H9 (cell line): ENCODE data around the gene STPG1. TPM values are rescaled to one million over a fixed set of nuclear protein-coding genes. Genes with fewer than 3 reads are reported as not detected.

Source experiments
- DNase-seq: peaks from one replicate; pipeline ENCODE4 v3.0.0-alpha.2; 2017
- H2AFZ ChIP-seq: one replicate; pipeline ENCODE4 v1.6.1; 2013; ENCODE audit warnings: mild to moderate bottlenecking, low read length, control low read depth, moderate library complexity
- H2AK5ac ChIP-seq: 2 replicates; pipeline ENCODE4 v1.6.1; 2013; ENCODE audit warnings: low read length, control low read depth, mixed read lengths; ENCODE audit not compliant: insufficient read length
- H2BK120ac ChIP-seq: one replicate; pipeline ENCODE4 v1.6.1; 2013; ENCODE audit warnings: low read depth, mild to moderate bottlenecking, low read length, control low read depth, inconsistent platforms; ENCODE audit not compliant: poor library complexity, severe bottlenecking
- H2BK12ac ChIP-seq: 2 replicates; pipeline ENCODE4 v1.6.1; 2013; ENCODE audit warnings: low read length, control low read depth, mixed read lengths, low read depth; ENCODE audit not compliant: insufficient read length
- H2BK15ac ChIP-seq: 2 replicates; pipeline ENCODE4 v1.6.1; 2013; ENCODE audit warnings: low read depth, low read length, control low read depth
- H2BK20ac ChIP-seq: one replicate; pipeline ENCODE4 v1.6.1; 2013; ENCODE audit warnings: low read depth, mild to moderate bottlenecking, low read length, control low read depth, inconsistent platforms; ENCODE audit not compliant: poor library complexity, severe bottlenecking
- H2BK5ac ChIP-seq: 2 replicates; pipeline ENCODE4 v1.6.1; 2013; ENCODE audit warnings: low read length, control low read depth, mixed read lengths; ENCODE audit not compliant: insufficient read length
- H3K14ac ChIP-seq: 2 replicates; pipeline ENCODE4 v1.6.1; 2013; ENCODE audit warnings: low read length, control low read depth; ENCODE audit not compliant: insufficient read depth
- H3K18ac ChIP-seq: 2 replicates; pipeline ENCODE4 v1.6.1; 2013; ENCODE audit warnings: low read depth, mild to moderate bottlenecking, mixed read lengths, low read length, control low read depth; ENCODE audit not compliant: insufficient read length
- H3K23ac ChIP-seq: 2 replicates; pipeline ENCODE4 v1.6.1; 2013; ENCODE audit warnings: low read length, control low read depth, mixed read lengths, low read depth; ENCODE audit not compliant: insufficient read length
- H3K23me2 ChIP-seq: 2 replicates; pipeline ENCODE4 v1.6.1; 2013; ENCODE audit warnings: low read depth, mild to moderate bottlenecking, mixed read lengths, low read length, control low read depth; ENCODE audit not compliant: insufficient read length, poor library complexity, severe bottlenecking
- H3K27ac ChIP-seq: 2 replicates; pipeline ENCODE4 v1.5.1; 2013; ENCODE audit warnings: low read length, control low read depth, mixed read lengths, low read depth; ENCODE audit not compliant: insufficient read length
- H3K27me3 ChIP-seq: 2 replicates; pipeline ENCODE4 v1.6.1; 2013; ENCODE audit warnings: low read length, control low read depth, inconsistent platforms; ENCODE audit not compliant: insufficient read depth
- H3K4ac ChIP-seq: 2 replicates; pipeline ENCODE4 v1.6.1; 2013; ENCODE audit warnings: low read depth, mild to moderate bottlenecking, control low read depth, inconsistent platforms, low read length, moderate library complexity
- H3K4me1 ChIP-seq: 2 replicates; pipeline ENCODE4 v1.6.1; 2013; ENCODE audit warnings: low read length, control low read depth, inconsistent platforms; ENCODE audit not compliant: insufficient read depth
- H3K4me2 ChIP-seq: 2 replicates; pipeline ENCODE4 v1.6.1; 2013; ENCODE audit warnings: low read length, control low read depth, mixed read lengths; ENCODE audit not compliant: insufficient read length, insufficient read depth
- H3K56ac ChIP-seq: 2 replicates; pipeline ENCODE4 v1.6.1; 2013; ENCODE audit warnings: low read depth, mild to moderate bottlenecking, mixed read lengths, low read length, control low read depth; ENCODE audit not compliant: insufficient read length
- H3K79me1 ChIP-seq: 2 replicates; pipeline ENCODE4 v1.6.1; 2013; ENCODE audit warnings: low read depth, mild to moderate bottlenecking, moderate library complexity, low read length, control low read depth, inconsistent platforms; ENCODE audit not compliant: insufficient read depth, poor library complexity, severe bottlenecking
- H3K79me2 ChIP-seq: 2 replicates; pipeline ENCODE4 v1.6.1; 2013; ENCODE audit warnings: low read length, control low read depth, inconsistent platforms; ENCODE audit not compliant: insufficient read depth
- H3K9ac ChIP-seq: 2 replicates; pipeline ENCODE4 v1.6.1; 2013; ENCODE audit warnings: low read length, control low read depth, mixed read lengths; ENCODE audit not compliant: insufficient read length; ENCODE audit errors: extremely low read depth
- H3K9me3 ChIP-seq: one replicate; pipeline ENCODE4 v1.6.1; 2013; ENCODE audit warnings: low read depth, low read length, inconsistent platforms; ENCODE audit not compliant: control insufficient read depth
- H3T11ph ChIP-seq: one replicate; pipeline ENCODE4 v1.6.1; 2013; ENCODE audit warnings: mild to moderate bottlenecking, low read length, control low read depth, inconsistent platforms
- H4K20me1 ChIP-seq: one replicate; pipeline ENCODE4 v1.6.1; 2013; ENCODE audit not compliant: control insufficient read depth, insufficient read length, insufficient read depth
- H4K5ac ChIP-seq: 2 replicates; pipeline ENCODE4 v1.6.1; 2013; ENCODE audit warnings: low read depth, mild to moderate bottlenecking, mixed read lengths, low read length, control low read depth; ENCODE audit not compliant: insufficient read length
- H4K8ac ChIP-seq: replicated peaks from 2 replicates; pipeline ENCODE4 v1.6.1; 2013; ENCODE audit warnings: low read length, control low read depth, mixed read lengths, low read depth; ENCODE audit not compliant: insufficient read length
- H4K91ac ChIP-seq: 2 replicates; pipeline ENCODE4 v1.6.1; 2013; ENCODE audit warnings: low read depth, mild to moderate bottlenecking, moderate library complexity, mixed read lengths, low read length, control low read depth; ENCODE audit not compliant: insufficient read length
- H3K27ac Mint-ChIP-seq, 3 experiments: 2 replicates in 2 of 3; 3 replicates in 1 of 3; pipeline ENCODE4 v1.8.0; 2020 to 2021; ENCODE audit warnings: mixed read lengths in 3 of 3, mild to moderate bottlenecking in 1 of 3, moderate library complexity in 1 of 3
- H3K27me3 Mint-ChIP-seq: 2 replicates; pipeline ENCODE4 v1.8.0; 2021; ENCODE audit warnings: low read depth, mild to moderate bottlenecking, moderate library complexity, mixed read lengths
- H3K36me3 Mint-ChIP-seq, 3 experiments: 2 replicates in 2 of 3; 3 replicates in 1 of 3; pipeline ENCODE4 v1.8.0; 2020 to 2021; ENCODE audit warnings: low read depth in 3 of 3, mixed read lengths in 3 of 3; ENCODE audit not compliant: insufficient read depth in 1 of 3
- H3K4me1 Mint-ChIP-seq, 2 experiments: 2 replicates each; pipeline ENCODE4 v1.8.0; 2020; ENCODE audit warnings: mixed read lengths in 2 of 2
- H3K4me3 Mint-ChIP-seq, 2 experiments: 2 replicates in 1 of 2; 3 replicates in 1 of 2; pipeline ENCODE4 v1.8.0; 2020 to 2021; ENCODE audit warnings: mild to moderate bottlenecking in 2 of 2, mixed read lengths in 2 of 2, moderate library complexity in 1 of 2
- H3K9me3 Mint-ChIP-seq, 2 experiments: 2 replicates in 1 of 2; 3 replicates in 1 of 2; pipeline ENCODE4 v1.8.0; 2020; ENCODE audit warnings: mild to moderate bottlenecking in 2 of 2, mixed read lengths in 2 of 2, moderate library complexity in 1 of 2
- CTCF ChIP-seq: fragments of 200-600 bp; sonication (generic); conservative IDR thresholded peaks from 3 replicates; pipeline ENCODE4 v1.8.0; 2021; ENCODE audit warnings: antibody characterized with exemption, mild to moderate bottlenecking
- WGBS: extraction: QIAGEN DNeasy Blood & Tissue Kit; methylation state at CpG from one replicate; pipeline ENCODE4 v1.1.7; 2013; ENCODE audit warnings: missing lambda C conversion rate, low lambda C conversion rate, mixed read lengths; ENCODE audit not compliant: insufficient read length; ENCODE audit errors: extremely low coverage; 5-methylcytosine and 5-hydroxymethylcytosine counted together
- total RNA-seq: library from RNA; stranded (reverse); gene quantifications from 2 replicates; pipeline ENCODE4 v1.2.1, GENCODE V29; 2021

STPG1 gene
- total RNA-seq, 1 experiment from 2014 or later, result 8.3 TPM

GRCh38 chr1:24383381-24383940, 30.1 kb downstream of the STPG1 start:
- H3K4ac ChIP-seq, result no peak overlapping the region
- H3K4me1 Mint-ChIP-seq, result peaks cover 0 to 4% of the 10 kb centered on the region in 2 experiments; a peak in 3 of 4 replicates
- no peak overlapping the region for H3K4me2 ChIP-seq
- no peak overlapping the region for H3K56ac ChIP-seq
- H3K27ac ChIP-seq, result no peak overlapping the region
- H2BK20ac ChIP-seq, result no peak overlapping the region
- no peak for DNase-seq
- no peak overlapping the region for H2AFZ ChIP-seq
- H3K9ac ChIP-seq, result no peak overlapping the region
- H3K4me1 ChIP-seq, result no peaks in the 10 kb centered on the region
- H3K9me3 ChIP-seq, result no peaks in the 10 kb centered on the region
- H3K27me3 ChIP-seq, result no peaks in the 10 kb centered on the region
- H3K18ac ChIP-seq, result no peak overlapping the region
- no peak overlapping the region for H2BK12ac ChIP-seq
- H2BK15ac ChIP-seq, result no peak overlapping the region
- H3K27ac Mint-ChIP-seq, result no peak overlapping the region
- no peak for TF ChIP-seq CTCF
- no peak overlapping the region for H3K4me3 Mint-ChIP-seq
- no peak overlapping the region for H4K91ac ChIP-seq
- no peak overlapping the region for H2BK120ac ChIP-seq
- H3K14ac ChIP-seq, result no peak overlapping the region
- no peaks in the 10 kb centered on the region for H3K79me1 ChIP-seq
- H3T11ph ChIP-seq, result no peak overlapping the region
- WGBS, result no CpG with 5 or more reads among the region's 2 CpGs
- H4K20me1 ChIP-seq, result no peaks in the 10 kb centered on the region
- no peak overlapping the region for H3K23ac ChIP-seq
- peaks cover 0 to 18% (median 16%) of the 10 kb centered on the region in 3 experiments; a peak in 4 of 7 replicates for H3K36me3 Mint-ChIP-seq
- H4K8ac ChIP-seq, result no peak overlapping the region
- no peak overlapping the region for H2BK5ac ChIP-seq
- no peaks in the 10 kb centered on the region for H3K9me3 Mint-ChIP-seq
- no peak overlapping the region for H2AK5ac ChIP-seq
- no peak overlapping the region for H4K5ac ChIP-seq
- no peaks in the 10 kb centered on the region for H3K23me2 ChIP-seq
- H3K79me2 ChIP-seq, result no peaks in the 10 kb centered on the region
- no peaks in the 10 kb centered on the region for H3K27me3 Mint-ChIP-seq
